ENCODE data around the gene XPO5.

DNA sequence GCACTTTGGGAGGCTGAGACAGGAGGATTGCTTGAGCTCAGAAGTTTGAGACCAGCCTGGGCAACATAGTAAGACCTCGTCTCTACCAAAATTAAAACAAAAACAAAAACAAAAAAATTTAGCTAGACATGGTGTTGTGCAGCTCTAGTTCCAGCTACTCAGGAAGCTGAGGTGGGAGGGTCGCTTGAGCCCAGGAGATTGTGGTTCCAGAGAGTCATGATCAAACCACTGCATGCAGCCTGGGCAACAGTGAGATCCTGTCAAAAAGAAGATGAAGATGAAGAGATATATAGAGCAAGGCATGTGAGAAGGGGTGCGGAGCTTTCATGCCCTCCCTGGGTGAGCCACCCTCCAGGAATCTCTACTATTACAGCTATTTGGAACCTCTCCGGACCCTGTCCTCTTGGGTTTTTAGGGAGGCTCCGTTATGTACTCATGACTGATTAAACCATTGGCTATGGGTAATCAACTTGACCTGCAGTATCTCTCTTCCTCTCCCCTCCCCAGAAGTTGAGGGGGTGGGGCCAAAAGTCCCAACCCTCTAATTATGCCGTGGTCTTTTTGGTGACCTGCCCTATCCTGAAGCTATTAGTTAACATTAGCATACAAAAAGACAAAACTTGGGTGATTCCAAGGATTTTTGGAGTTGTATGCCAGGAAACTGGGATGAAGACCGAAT is 9.2 kb upstream of the XPO5 start:
- TF ChIP-seq, protein P1, sequence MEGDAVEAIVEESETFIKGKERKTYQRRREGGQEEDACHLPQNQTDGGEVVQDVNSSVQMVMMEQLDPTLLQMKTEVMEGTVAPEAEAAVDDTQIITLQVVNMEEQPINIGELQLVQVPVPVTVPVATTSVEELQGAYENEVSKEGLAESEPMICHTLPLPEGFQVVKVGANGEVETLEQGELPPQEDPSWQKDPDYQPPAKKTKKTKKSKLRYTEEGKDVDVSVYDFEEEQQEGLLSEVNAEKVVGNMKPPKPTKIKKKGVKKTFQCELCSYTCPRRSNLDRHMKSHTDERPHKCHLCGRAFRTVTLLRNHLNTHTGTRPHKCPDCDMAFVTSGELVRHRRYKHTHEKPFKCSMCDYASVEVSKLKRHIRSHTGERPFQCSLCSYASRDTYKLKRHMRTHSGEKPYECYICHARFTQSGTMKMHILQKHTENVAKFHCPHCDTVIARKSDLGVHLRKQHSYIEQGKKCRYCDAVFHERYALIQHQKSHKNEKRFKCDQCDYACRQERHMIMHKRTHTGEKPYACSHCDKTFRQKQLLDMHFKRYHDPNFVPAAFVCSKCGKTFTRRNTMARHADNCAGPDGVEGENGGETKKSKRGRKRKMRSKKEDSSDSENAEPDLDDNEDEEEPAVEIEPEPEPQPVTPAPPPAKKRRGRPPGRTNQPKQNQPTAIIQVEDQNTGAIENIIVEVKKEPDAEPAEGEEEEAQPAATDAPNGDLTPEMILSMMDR (IDR thresholded peaks at IDR 0.05), result no peak
- TF ChIP-seq POLR2AphosphoS5 (IDR thresholded peaks at IDR 0.05), result no peak
- TF ChIP-seq POLR2A (IDR thresholded peaks at IDR 0.05), result no peak
- no peak for TF ChIP-seq EP300 (IDR thresholded peaks at IDR 0.05)
